ENCODE data around the gene ARSK.

Gene ARSK

GRCh38 chr5:95520206-95520605 is 34.7 kb upstream of the ARSK start:
- TF ChIP-seq CTCF (IDR thresholded peaks at IDR 0.05; ENCODE audit: insufficient read depth, low read depth, low read length, missing control alignments), result no peak
- no peak overlapping the region for H3K4me3 ChIP-seq (ENCODE audit: low read depth, low read length)
- no peak for DNase-seq (ENCODE audit: low read depth)

- no peak for DNase-seq (ENCODE audit: low read depth)
- no peak overlapping the region for H3K4me3 ChIP-seq (ENCODE audit: low read depth, low read length)
Observed at GRCh38 chr5:95524423-95524822, 30.5 kb upstream of the ARSK start.

GRCh38 chr5:95526871-95527270 is 28.0 kb upstream of the ARSK start:
- no peak for DNase-seq (ENCODE audit: low read depth)
- no peak overlapping the region for H3K4me3 ChIP-seq (ENCODE audit: low read depth, low read length)
- no peak for TF ChIP-seq CTCF (IDR thresholded peaks at IDR 0.05; ENCODE audit: insufficient read depth, low read depth, low read length, missing control alignments)

More at GRCh38 chr5:95524423-95524822, 30.5 kb upstream of the ARSK start:
- TF ChIP-seq CTCF (IDR thresholded peaks at IDR 0.05; ENCODE audit: insufficient read depth, low read depth, low read length, missing control alignments), result no peak

- no peak for TF ChIP-seq CTCF (IDR thresholded peaks at IDR 0.05; ENCODE audit: insufficient read depth, low read depth, low read length, missing control alignments)
- H3K4me3 ChIP-seq (ENCODE audit: low read depth, low read length), result no peak overlapping the region
- DNase-seq (ENCODE audit: low read depth), result no peak
Observed at GRCh38 chr5:95528565-95528964, 26.3 kb upstream of the ARSK start.

GRCh38 chr5:95530416-95530815 is 24.5 kb upstream of the ARSK start:
- TF ChIP-seq CTCF (IDR thresholded peaks at IDR 0.05; ENCODE audit: insufficient read depth, low read depth, low read length, missing control alignments), result no peak
- no peak for DNase-seq (ENCODE audit: low read depth)
- H3K4me3 ChIP-seq (ENCODE audit: low read depth, low read length), result no peak overlapping the region

- no peak for DNase-seq (ENCODE audit: low read depth)
- TF ChIP-seq CTCF (IDR thresholded peaks at IDR 0.05; ENCODE audit: insufficient read depth, low read depth, low read length, missing control alignments), result no peak
- H3K4me3 ChIP-seq (ENCODE audit: low read depth, low read length), result no peak overlapping the region
Observed at GRCh38 chr5:95531491-95531890, 23.4 kb upstream of the ARSK start.

- no peak for DNase-seq (ENCODE audit: low read depth)
- no peak overlapping the region for H3K4me3 ChIP-seq (ENCODE audit: low read depth, low read length)
- TF ChIP-seq CTCF (IDR thresholded peaks at IDR 0.05; ENCODE audit: insufficient read depth, low read depth, low read length, missing control alignments), result no peak
Observed at GRCh38 chr5:95532415-95532814, 22.5 kb upstream of the ARSK start.
